GM10847 (cell line): ENCODE measurements around the gene AKAP13.

Experiments
- POLR2A ChIP-seq: IDR thresholded peaks from 2 replicates; pipeline ENCODE4 v1.6.1; 2011; ENCODE audit not compliant: insufficient read length; ENCODE audit errors: extremely low read depth

Gene AKAP13

GRCh38 chr15:85744579-85744978 is 364.2 kb downstream of the AKAP13 start:
- TF ChIP-seq POLR2A, result no peak

- TF ChIP-seq POLR2A, result no peak
Observed at GRCh38 chr15:85745023-85745422, 364.6 kb downstream of the AKAP13 start.

- TF ChIP-seq POLR2A, result no peak
Observed at GRCh38 chr15:85745525-85746150, 365.2 kb downstream of the AKAP13 start.

GRCh38 chr15:85746641-85747040 is 366.2 kb downstream of the AKAP13 start:
- TF ChIP-seq POLR2A, result no peak

- TF ChIP-seq POLR2A, result no peak
Observed at GRCh38 chr15:85748176-85748575, 367.8 kb downstream of the AKAP13 start.

- no peak for TF ChIP-seq POLR2A
Observed at GRCh38 chr15:85748729-85749128, 368.3 kb downstream of the AKAP13 start.

- no peak for TF ChIP-seq POLR2A
Observed at GRCh38 chr15:85749261-85750151, 369.1 kb downstream of the AKAP13 start.

GRCh38 chr15:85750319-85751290 is 370.2 kb downstream of the AKAP13 start:
- no peak for TF ChIP-seq POLR2A

GRCh38 chr15:85751291-85752123 is 371.1 kb downstream of the AKAP13 start:
- TF ChIP-seq POLR2A, result no peak

- no peak for TF ChIP-seq POLR2A
Observed at GRCh38 chr15:85752124-85752475, 371.7 kb downstream of the AKAP13 start.

GRCh38 chr15:85752491-85752961 is 372.1 kb downstream of the AKAP13 start:
- TF ChIP-seq POLR2A, result no peak

GRCh38 chr15:85753261-85753660 is 372.9 kb downstream of the AKAP13 start:
- no peak for TF ChIP-seq POLR2A

- TF ChIP-seq POLR2A, result no peak
Observed at GRCh38 chr15:85753791-85754452, 373.5 kb downstream of the AKAP13 start.

- TF ChIP-seq POLR2A, result no peak
Observed at GRCh38 chr15:85754989-85755388, 374.6 kb downstream of the AKAP13 start.

- no peak for TF ChIP-seq POLR2A
Observed at GRCh38 chr15:85755471-85755870, 375.1 kb downstream of the AKAP13 start.
